ENCODE measurements around the gene STAM2.
"Not testable (repeated sequence)": the region's sequence is repeated elsewhere in the genome, so short reads cannot be mapped to it uniquely, and the experiment has no call there.

STAM2 gene

DNA sequence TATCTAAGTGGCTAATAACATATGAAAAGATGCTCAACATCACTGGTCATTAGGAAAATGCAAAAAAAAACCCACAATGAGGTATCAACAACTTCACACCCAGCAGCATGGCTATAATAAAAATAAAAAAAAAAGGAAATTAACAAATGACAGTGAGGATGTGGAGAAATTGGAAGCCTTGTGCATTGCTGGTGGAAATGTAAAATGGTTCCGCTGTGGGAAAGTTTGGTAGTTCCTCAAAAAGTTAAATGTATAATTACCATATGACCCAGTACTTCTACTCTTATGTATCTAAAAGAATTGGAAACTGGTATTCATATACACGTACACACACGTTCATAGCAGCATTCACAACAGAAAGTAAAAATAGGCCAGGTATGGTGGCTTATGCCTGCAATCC lies 61.2 kb downstream of the STAM2 start:
- H3K4me3 ChIP-seq (ENCODE audit: low read depth, low read length), result no peak overlapping the region

DNA sequence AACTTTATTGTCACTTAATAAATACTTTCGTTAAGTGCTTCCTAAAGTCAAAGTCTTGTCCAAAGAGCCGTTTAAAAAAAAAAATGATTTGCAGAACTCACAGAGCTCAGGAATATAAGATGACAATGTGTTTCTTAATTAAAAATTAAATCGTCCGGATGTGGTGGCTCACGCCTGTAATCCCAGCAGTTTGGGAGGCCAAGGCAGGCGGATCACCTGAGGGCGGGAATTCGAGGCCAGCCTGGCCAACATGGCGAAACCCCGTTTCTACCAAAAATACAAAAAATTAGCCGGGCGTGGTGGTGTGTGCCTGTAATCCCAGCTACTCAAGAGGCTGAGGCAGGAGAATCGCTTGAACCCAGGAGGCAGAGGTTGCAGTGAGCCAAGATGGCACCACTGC lies 68.4 kb downstream of the STAM2 start:
- H3K4me3 ChIP-seq (ENCODE audit: low read depth, low read length), result not testable (repeated sequence)

DNA sequence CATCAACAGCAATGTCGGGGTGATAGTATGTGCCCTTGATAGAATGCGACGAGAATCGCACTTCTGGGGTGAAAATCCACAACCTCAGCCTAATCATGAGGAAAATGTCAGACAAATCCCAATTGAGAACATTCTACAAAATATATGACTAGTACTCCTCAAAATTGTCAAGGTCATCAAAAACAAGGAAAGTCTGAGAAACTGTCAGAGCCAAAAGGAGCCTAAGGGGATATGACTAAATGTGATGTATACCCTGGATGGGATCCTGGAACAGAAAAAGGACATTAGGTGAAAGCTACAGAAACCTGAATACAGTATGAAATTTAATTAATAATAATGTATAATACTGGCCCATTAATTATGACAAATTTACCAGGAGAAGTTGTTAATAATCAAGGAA lies 69.1 kb downstream of the STAM2 start:
- no peak overlapping the region for H3K4me3 ChIP-seq (ENCODE audit: low read depth, low read length)

DNA sequence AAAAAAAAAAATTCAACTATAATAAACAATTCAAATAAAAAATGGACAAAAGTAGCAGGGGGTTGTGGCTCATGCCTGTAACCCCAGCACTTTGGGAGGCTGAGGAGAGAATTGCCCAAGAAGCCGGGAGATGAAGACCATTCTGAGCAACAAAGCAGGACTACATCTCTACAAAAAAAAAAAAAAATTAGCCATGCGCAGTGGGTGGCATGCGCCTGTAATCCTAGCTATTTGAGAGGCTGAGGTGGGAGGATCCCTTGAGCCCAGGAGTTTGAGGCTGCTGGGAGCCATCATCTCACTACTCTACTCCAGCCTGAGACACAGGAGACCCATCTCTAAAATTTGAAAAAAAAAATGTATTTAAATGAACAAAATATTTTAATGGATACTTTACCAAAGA lies 72.3 kb downstream of the STAM2 start:
- H3K4me3 ChIP-seq (ENCODE audit: low read depth, low read length), result no peak overlapping the region

DNA sequence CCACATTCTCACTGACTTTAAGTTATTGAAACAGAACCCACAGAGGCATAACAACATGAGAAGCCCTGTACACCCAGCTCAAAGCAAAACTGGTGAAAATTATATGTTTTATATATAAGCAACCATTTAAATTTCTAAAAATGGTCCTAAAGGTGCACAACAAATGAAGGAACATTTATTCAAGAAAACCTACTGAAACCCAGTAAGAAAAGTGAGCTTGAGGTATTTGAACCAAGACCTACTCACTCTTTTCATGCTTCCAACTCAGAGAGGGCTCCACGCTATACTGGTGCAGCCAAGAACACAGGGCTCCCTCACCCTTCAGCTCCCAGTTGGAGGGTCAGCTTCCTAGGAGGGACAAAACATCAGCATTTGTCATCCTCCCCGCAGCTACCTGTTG lies 74.6 kb downstream of the STAM2 start:
- H3K4me3 ChIP-seq (ENCODE audit: low read depth, low read length), result no peak overlapping the region

DNA sequence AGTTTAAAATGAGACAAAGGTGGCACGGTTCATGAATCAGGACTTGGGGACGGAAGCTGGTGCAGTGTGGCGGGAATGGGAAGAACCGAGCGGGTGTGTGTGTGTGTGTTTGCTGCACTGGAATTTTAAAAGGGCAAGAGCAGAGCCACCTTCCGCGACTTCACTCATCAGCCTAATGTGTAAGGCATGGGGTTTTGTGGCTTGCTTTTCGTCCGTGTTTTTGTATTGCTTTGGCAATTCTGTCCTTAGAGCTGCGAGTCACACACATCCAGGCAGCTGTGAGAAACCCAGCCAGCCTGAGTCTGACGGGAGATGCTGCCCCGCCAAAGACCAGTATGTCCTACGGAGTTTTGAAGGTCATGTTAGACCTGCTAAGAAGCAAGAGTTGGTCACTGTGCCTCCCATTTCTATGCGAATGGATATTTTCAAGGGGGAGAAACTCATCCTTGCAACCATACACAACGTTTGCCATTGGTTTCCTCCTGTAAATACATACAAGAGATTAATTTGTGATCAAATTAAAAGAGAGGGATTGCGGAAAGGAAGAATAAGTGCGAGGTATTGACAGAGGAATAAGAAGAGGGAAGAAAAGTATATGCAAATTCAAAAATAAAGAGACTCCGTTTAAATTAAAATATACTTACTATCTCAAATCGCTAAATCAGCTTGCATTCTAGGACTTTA lies 76.1 kb downstream of the STAM2 start:
- peak overlapping the region; percentile 62 for H3K4me3 ChIP-seq (ENCODE audit: low read depth, low read length)

DNA sequence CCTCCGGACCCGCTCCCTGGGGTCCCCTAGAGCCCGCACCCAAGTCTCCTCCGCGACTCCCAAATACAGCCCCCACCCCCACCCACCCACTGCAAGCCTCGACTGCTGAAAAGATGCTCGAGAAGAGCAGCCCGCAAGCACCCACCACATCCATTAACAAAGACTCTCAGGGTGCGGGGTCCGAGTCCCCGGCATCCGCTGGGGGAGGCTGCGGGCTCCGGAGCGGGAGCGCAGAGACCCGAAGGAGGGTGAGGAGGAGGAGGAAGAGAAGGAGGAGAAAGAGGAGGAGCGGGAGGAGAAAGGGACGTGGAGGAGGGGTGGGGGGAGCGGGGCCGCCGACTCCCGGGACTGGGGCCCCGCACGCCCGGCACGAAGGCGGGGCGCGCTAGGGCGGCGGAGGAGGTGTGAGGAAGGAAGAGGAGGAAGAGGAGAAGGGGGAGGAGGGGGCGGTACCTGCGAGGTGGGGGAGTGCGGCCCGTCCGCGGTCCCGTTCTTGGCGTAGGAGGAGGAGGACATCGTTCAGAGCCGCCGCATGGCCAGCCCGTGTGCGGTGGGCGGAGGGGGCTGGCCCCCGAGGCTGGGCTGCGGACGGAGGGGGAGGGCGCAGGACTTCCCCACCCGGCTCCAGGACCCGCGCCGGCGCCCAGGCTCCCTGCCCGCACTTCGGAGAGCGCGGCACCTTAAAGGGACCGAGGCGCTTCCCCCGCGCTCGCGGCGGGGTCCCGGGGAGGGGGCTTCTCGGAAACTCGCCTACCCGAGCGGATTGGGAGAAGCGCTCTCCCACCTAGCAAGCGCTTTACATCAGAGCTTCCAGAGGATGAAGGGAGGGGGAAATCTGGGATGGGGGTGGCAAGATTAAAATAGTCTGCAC lies 76.8 kb downstream of the STAM2 start, which contains the start of gene CACNB4:
TSS of gene CACNB4 (minus strand) at position 549 of the 871 bp plus-strand sequence.
- H3K4me3 ChIP-seq (ENCODE audit: low read depth, low read length), result peak within 1 kb of the TSS; percentile 62

DNA sequence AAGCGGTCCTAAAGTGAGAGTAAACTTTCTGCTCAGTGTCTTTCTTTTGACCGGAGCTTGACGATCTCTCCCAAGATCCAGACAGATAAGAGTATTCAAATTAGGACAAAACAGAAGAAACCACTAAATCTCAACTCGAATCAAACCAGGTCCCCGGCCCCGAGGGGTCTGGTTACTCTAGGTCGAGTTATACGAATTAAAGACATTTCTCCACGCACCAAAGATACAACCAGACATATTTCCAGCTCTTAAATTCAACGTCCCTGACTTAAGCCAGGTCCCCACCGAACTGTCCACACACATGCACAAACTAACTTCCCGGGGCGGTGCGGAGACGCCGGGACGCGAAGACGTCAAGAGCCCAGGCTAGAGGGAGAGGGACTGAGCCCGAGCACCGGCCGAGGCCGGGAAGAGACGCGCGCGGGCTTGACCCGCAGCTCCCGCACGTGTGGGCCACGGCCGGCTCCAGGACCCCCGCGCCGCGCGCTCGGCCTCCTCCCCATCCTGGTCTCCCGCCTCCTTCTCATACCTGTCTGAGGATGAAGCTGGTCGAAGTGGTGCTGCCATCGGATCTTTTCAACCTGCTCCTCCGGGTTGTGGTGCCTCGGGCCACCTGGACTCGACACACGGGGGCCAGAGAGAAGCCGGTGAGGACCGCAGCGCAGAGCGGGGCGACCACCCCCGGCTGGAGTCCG lies 77.6 kb downstream of the STAM2 start:
- peak overlapping the region; percentile 62 for H3K4me3 ChIP-seq (ENCODE audit: low read depth, low read length)

DNA sequence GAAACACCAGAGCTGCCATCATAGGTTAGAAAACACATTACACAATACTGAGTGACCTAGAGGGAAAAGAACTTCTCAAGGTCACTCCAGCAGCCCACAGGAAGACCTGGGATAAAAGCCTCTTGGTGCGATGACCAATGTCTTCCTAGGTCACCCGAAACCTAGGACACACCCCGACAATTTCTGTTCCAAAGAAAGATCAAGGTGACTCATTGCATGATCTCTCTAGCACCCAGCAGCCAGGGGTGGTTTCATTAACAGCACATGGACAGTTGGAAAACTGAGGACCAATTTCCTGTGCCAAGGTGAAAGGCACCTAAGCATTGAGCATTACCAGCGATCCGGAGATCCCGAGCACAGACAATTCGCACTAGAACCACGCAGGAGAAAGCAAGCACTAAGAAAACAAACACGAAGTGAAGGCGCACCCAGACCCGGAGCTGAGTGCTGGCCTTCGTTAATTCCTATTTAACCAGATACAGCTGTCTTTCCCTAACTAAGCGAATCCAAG lies 78.2 kb downstream of the STAM2 start:
- H3K4me3 ChIP-seq (ENCODE audit: low read depth, low read length), result peak overlapping the region; percentile 62

DNA sequence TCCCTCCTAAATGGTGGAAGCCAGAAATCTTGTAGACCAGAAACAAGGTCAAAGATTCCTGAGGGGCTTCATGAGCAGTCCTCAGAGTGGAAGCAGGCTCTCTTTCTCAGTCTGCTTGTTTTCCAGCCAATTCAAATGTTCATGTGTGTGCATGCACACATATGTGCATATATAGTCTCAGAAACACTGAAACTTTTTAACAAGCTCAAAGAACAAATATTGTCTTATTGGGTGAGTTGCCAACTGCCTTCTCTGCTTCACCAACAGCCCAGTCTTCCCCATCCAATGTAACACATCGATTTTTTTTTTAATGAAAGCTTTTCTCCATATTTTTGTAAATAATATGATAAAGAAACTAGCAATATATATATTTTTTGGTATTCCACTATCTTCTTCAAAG lies 80.4 kb downstream of the STAM2 start:
- no peak overlapping the region for H3K4me3 ChIP-seq (ENCODE audit: low read depth, low read length)

DNA sequence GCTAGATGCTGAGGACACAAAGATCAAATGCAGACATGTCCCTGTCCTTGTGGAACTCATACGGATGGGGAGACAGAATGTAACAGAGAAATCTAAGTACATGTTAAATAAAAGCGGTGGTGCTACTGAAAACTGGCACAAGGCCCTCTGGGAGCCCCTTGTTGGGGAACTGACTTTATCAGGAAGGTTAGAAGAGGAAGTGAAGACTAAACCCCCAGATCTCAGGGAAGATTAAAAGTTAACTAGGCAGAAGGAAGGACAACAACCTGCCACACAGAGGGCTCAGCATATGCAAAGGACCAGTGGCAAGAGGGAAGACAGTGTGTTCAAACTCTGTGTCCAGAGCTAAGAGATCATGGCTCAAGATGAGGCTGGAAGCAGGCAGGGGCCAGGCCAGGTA lies 81.5 kb downstream of the STAM2 start:
- H3K4me3 ChIP-seq (ENCODE audit: low read depth, low read length), result no peak overlapping the region

DNA sequence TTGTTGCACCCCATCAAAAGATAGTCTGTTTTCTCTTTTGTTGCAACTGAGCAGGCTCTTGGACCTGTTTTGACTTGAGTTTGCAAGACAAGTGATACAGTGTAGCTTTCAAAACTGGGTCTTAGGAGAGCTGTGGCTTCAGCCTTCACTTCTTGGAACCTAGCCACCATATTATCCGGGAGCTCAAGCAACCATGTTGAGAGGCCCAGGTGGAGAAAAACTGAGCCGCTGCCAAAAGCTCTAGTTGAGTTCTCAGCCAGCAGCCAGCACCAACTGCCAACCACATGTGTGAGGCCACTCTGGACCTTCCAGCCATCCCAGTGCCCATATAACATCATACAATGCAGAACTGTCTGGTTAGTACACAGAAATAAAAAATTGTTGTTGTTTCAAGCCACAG lies 82.1 kb downstream of the STAM2 start:
- H3K4me3 ChIP-seq (ENCODE audit: low read depth, low read length), result no peak overlapping the region

DNA sequence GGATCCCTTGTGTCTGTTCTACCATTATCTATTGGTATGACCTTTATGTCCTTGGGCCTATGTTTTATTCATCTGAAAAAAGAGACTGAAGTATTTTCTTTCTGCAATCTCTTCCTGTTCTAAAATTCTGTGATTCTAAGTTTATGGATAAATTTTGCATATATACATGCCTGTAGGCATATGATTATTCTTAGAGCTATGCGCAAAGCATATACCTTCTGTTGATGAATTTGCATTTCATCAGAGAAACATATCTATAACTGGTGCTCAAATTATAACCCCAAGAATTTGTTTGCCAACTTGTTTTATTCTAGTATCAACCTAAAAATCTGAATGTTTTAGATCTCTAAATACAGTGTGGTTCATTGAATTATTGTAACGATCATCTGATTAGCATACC lies 83.5 kb downstream of the STAM2 start:
- no peak overlapping the region for H3K4me3 ChIP-seq (ENCODE audit: low read depth, low read length)

DNA sequence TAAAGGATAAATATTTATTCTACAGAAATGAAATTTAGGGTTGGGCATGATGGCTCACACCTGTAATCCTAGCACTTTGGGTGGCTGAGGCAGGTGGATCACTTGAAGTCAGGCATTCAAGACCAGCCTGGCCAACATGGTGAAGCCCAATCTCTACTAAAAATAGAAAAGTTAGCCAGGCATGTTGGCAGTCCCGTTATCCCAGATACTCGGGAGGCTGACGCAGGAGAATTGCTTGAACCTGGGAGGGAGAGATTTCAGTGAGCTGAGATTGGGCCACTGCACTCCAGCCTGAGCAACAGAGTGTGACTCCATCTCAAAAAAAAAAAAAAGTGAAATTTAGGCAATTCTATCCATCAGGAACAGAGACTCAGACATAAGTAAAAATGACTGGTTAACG lies 84.8 kb downstream of the STAM2 start:
- H3K4me3 ChIP-seq (ENCODE audit: low read depth, low read length), result not testable (repeated sequence)

DNA sequence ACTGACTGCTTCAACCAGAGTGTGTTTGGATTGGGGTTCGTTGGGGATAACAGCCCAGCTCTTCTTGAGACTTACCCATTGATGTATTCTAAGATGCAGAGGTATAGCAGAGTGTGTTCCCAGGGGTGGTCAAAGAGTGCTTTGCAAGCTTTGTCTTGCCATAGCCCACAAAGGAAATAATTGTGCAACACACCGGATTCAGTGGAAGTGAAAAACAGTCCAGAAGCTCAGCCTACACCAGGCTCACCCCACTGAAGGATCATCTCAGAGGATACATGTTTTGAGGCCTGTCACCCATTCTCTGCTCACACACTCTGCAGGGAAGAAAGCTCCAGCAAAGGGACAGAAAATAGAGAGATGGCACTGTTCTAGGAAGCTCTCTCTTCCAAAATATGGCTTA lies 86.3 kb downstream of the STAM2 start:
- no peak overlapping the region for H3K4me3 ChIP-seq (ENCODE audit: low read depth, low read length)

DNA sequence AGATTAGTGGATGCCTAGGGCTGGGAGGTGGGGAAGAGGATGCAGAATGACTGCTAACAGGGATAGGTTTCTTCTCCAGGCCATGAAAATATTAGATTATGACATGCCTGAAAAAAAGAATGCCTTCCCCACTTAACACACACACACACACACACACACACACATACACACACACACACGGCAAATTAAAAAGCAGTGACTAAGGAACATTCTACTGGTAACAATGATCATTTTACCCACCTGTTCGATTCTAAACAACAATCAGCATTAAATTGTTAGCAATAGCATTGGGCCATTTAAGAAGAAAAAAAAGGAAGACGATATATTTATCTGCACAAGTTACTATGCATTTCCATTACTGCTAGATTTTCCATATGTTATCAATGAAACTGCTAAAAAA lies 87.6 kb downstream of the STAM2 start:
- no peak overlapping the region for H3K4me3 ChIP-seq (ENCODE audit: low read depth, low read length)

DNA sequence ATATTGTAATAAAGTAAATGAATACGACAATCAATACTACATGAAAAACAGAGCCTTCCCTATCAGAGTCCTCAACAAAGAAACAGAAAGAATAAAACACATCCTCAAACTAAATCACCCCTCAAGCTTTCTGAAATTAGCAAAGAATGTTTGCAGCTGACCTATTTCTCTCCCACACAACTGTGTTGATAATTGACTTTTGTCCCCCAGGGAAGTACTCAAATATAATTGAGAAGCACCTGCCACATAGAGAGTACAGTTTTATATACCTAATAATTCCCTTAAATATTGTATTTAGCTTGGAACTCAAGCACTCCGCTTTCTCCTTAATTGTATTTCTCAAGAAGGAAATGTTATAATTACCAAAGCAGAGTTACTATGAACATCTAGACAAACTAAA lies 89.3 kb downstream of the STAM2 start:
- H3K4me3 ChIP-seq (ENCODE audit: low read depth, low read length), result no peak overlapping the region

DNA sequence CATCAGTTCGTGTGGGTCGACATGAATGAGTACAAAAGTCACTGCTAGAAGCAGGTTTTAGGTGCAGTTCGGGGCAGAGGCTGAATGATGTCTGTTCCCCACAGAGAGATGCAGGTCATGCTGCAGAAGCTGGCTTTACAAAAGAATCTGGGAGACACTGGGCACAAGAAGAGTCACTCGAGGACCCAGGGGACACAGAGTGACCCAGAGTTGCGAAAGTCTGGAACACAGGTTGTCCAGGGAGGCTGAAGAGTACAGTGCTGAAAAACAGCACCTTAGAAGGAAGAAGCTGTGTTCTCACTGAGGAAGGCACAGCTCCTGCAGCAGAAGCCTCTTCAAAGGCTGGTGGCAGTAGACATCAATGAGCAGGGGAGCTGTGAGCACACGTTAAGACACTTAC lies 91.5 kb downstream of the STAM2 start:
- H3K4me3 ChIP-seq (ENCODE audit: low read depth, low read length), result no peak overlapping the region

DNA sequence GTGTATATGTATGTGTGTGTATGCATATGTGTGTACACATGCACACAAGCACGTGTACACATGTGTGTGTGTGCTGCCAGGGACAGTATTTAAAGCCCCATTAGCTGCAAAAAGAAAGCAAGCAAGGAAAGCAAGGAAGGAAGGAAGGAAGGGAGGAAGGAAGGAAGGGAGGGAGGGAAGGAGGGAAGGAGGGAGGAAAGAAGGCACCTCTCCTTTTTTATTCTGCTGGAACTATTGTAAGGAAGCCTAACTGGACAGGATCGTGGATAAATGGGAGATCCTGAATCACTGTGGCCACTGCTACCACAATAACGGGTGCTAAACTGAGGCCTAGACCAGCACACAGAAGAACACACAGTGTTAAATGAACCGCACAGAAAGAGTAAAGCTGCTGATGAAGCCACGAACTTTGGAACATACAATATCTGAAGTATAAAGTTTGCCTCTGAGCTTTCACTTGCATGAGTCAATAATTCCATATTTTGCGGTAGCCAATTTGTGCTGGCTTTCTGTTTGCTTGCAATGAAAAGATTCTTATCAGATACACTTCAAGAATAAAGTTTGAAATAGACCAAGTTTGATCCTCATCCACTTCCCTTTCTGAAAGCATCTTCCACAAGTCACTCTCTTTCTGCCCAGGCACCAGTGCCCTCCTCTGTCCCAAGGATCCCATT lies 92.2 kb downstream of the STAM2 start:
- no peak overlapping the region for H3K4me3 ChIP-seq (ENCODE audit: low read depth, low read length)

DNA sequence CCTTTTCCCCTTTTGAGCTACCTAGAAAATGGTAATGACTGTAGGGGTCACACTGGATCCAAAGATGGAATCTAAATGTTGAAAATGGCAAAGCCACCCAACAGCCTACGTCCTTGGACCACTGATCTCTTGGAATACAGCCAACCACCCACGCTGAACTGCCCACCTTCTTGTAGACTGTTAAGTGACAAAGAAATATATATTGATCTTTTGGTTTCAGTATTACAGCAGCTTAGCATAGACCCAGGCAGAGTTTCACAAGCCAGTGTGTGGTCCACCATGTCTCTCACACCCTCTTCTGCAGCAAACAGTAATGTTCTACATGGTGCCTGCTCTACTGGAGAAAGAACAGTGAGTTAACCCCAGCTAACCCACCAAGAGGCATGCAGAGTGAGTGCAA lies 96.9 kb downstream of the STAM2 start:
- no peak overlapping the region for H3K4me3 ChIP-seq (ENCODE audit: low read depth, low read length)

DNA sequence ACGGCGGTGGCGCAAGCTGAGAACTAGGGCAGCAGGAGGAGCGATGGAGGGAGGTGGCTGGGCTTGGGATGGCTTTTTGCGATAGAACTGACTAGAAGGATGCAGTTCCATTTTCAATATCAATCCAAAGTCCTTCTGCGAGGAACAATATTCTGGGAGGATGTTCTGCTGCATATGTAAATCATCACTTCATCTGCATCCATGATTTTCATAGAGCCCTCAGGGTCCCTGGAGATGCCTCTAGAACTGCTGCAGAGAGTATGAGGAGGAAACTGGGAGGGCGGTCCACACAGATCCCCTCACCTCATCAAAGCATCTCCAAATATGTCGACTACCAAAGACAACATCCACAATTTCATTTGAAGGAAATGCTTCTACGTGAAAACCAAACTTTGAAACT lies 97.5 kb downstream of the STAM2 start:
- H3K4me3 ChIP-seq (ENCODE audit: low read depth, low read length), result no peak overlapping the region

All from iPS-11a (cell line).